ENCODE data around the gene PSME3IP1.
"Not testable (repeated sequence)": the region's sequence is repeated elsewhere in the genome, so short reads cannot be mapped to it uniquely, and the experiment has no call there.

Gene PSME3IP1

GRCh38 chr16:57112403-57113041 lies 73.3 kb downstream of the PSME3IP1 start:
- H3K27ac ChIP-seq (replicated peaks) = no peak overlapping the region
- no peak overlapping the region for H3K4me3 ChIP-seq (replicated peaks; ENCODE audit: insufficient read depth, low read length)
- no peaks in the 10 kb centered on the region for H3K27me3 ChIP-seq (ENCODE audit: insufficient read depth, poor library complexity, severe bottlenecking)
- TF ChIP-seq POLR2AphosphoS5 (IDR thresholded peaks at IDR 0.05; ENCODE audit: low read depth) (no peak), CTCF (IDR thresholded peaks at IDR 0.05; ENCODE audit: insufficient read depth, low read length) (no peak), GABPA (IDR thresholded peaks at IDR 0.05; ENCODE audit: low read depth) (no peak), SPI1 (IDR thresholded peaks at IDR 0.05; ENCODE audit: borderline replicate concordance, low read depth) (no peak), REST (IDR thresholded peaks at IDR 0.05; ENCODE audit: insufficient replicate concordance, low read depth) (no peak)
- DNase-seq (ENCODE audit: low read depth in 1 of 2, low spot score in 1 of 2) = no peak

- TF ChIP-seq SPI1 (IDR thresholded peaks at IDR 0.05; ENCODE audit: borderline replicate concordance, low read depth) (no peak), REST (IDR thresholded peaks at IDR 0.05; ENCODE audit: insufficient replicate concordance, low read depth) (no peak), CTCF (IDR thresholded peaks at IDR 0.05; ENCODE audit: insufficient read depth, low read length) (no peak), POLR2AphosphoS5 (IDR thresholded peaks at IDR 0.05; ENCODE audit: low read depth) (no peak), GABPA (IDR thresholded peaks at IDR 0.05; ENCODE audit: low read depth) (no peak)
- DNase-seq (ENCODE audit: low read depth in 1 of 2, low spot score in 1 of 2) = no peak
- H3K27ac ChIP-seq (replicated peaks) = no peak overlapping the region
- no peak overlapping the region for H3K4me3 ChIP-seq (replicated peaks; ENCODE audit: insufficient read depth, low read length)
- no peaks in the 10 kb centered on the region for H3K27me3 ChIP-seq (ENCODE audit: insufficient read depth, poor library complexity, severe bottlenecking)
These were observed 74.4 kb downstream of the PSME3IP1 start for GRCh38 chr16:57111420-57111819.

- H3K27me3 ChIP-seq (ENCODE audit: insufficient read depth, poor library complexity, severe bottlenecking) = no peaks in the 10 kb centered on the region
- no peak for DNase-seq (ENCODE audit: low read depth in 1 of 2, low spot score in 1 of 2)
- TF ChIP-seq REST (IDR thresholded peaks at IDR 0.05; ENCODE audit: insufficient replicate concordance, low read depth) = no peak
- TF ChIP-seq CTCF (IDR thresholded peaks at IDR 0.05; ENCODE audit: insufficient read depth, low read length) = no peak
- TF ChIP-seq GABPA (IDR thresholded peaks at IDR 0.05; ENCODE audit: low read depth) = no peak
- TF ChIP-seq SPI1 (IDR thresholded peaks at IDR 0.05; ENCODE audit: borderline replicate concordance, low read depth) = no peak
- no peak for TF ChIP-seq POLR2AphosphoS5 (IDR thresholded peaks at IDR 0.05; ENCODE audit: low read depth)
- H3K27ac ChIP-seq (replicated peaks) = no peak overlapping the region
- H3K4me3 ChIP-seq (replicated peaks; ENCODE audit: insufficient read depth, low read length) = no peak overlapping the region
These were observed 74.9 kb downstream of the PSME3IP1 start for GRCh38 chr16:57110937-57111336.

GRCh38 chr16:57109259-57110105 lies 76.4 kb downstream of the PSME3IP1 start:
- H3K4me3 ChIP-seq (replicated peaks; ENCODE audit: insufficient read depth, low read length); DNase-seq (ENCODE audit: low read depth in 1 of 2, low spot score in 1 of 2); H3K27ac ChIP-seq (replicated peaks); H3K27me3 ChIP-seq (ENCODE audit: insufficient read depth, poor library complexity, severe bottlenecking): not testable (repeated sequence)
